A549 treated with GW870086 at 1 μM for 4 hours (cell line): ENCODE measurements around the gene RPS2. TPM values are rescaled to one million over a fixed set of nuclear protein-coding genes. Genes with fewer than 3 reads are reported as not detected.

Source experiments
- total RNA-seq: library from RNA; stranded (reverse); fragments of 200-300 nt; extraction: Qiagen RNA extraction; gene quantifications from 5 replicates; pipeline ENCODE4 v1.2.3, GENCODE V29; 2022; ENCODE audit warnings: low read depth

The RPS2 gene
- 4,023 to 5,272 TPM (median 5,225 TPM) in 5 replicates for total RNA-seq

GRCh38 chr16:1964506-1965395 is at the start of gene RPS2:
TSS of gene RPS2 (minus strand) at chr16:1964826. CDS start at chr16:1964625, 201 bp downstream.

GRCh38 chr16:2009791-2010510 is 45.3 kb upstream of the RPS2 start, which contains the start of gene ZNF598:
TSS of gene ZNF598 (minus strand) at chr16:2009821.

GRCh38 chr16:1989209-1990100 is 24.8 kb upstream of the RPS2 start, which contains the start of gene SYNGR3:
TSS of gene SYNGR3 (plus strand) at chr16:1989970. CDS start at chr16:1990103, 133 bp downstream.

GRCh38 chr16:1983544-1984346 is 19.1 kb upstream of the RPS2 start, which contains the start of gene GFER:
TSS of gene GFER (plus strand) at chr16:1984193. CDS start at chr16:1984219, 26 bp downstream.

GRCh38 chr16:1981398-1981836 is 16.8 kb upstream of the RPS2 start, which contains the start of gene NOXO1:
TSS of gene NOXO1 (minus strand) at chr16:1981469. CDS start at chr16:1981179, 290 bp downstream.

GRCh38 chr16:1971796-1972489 is 7.3 kb upstream of the RPS2 start, which contains the start of gene TBL3:
TSS of gene TBL3 (plus strand) at chr16:1972053. CDS start at chr16:1972165, 112 bp downstream.

GRCh38 chr16:1966460-1966859 is 1.8 kb upstream of the RPS2 start, which contains the start of gene RNF151:
TSS of gene RNF151 (plus strand) at chr16:1966856. CDS start at chr16:1966882, 26 bp downstream.

GRCh38 chr16:1959269-1960039 is 5.2 kb downstream of the RPS2 start, which contains the start of gene NDUFB10:
TSS of gene NDUFB10 (plus strand) at chr16:1959538. CDS start at chr16:1959625, 87 bp downstream.

GRCh38 chr16:1942810-1943726 is 21.6 kb downstream of the RPS2 start, which contains the start of gene MSRB1:
TSS of gene MSRB1 (minus strand) at chr16:1943199. CDS start at chr16:1943156, 43 bp downstream.

GRCh38 chr16:1918351-1919326 is 46.0 kb downstream of the RPS2 start, which contains the start of gene HS3ST6:
TSS of gene HS3ST6 (minus strand) at chr16:1918415. CDS start at chr16:1918323, 92 bp downstream.

Other genes with a start within 250 kb of the RPS2 start
- gene NME3, start 193.3 kb downstream of the RPS2 start, total RNA-seq, result 36.1 to 62.1 TPM (median 56.3 TPM) in 5 replicates
- 6.5 to 12.4 TPM (median 10.3 TPM) in 5 replicates for gene EME2, start 192.0 kb downstream of the RPS2 start, total RNA-seq
- 165 to 272 TPM (median 249 TPM) in 5 replicates for gene MRPS34, start 191.7 kb downstream of the RPS2 start, total RNA-seq
- 14.6 to 24.6 TPM (median 23.2 TPM) in 5 replicates for gene SPSB3, start 182.3 kb downstream of the RPS2 start, total RNA-seq
- gene NUBP2, start 181.9 kb downstream of the RPS2 start, total RNA-seq, result 59.4 to 85.3 TPM (median 79.7 TPM) in 5 replicates
- 0.06 TPM in 1 of 5 replicates, not detected in the others for gene IGFALS, start 171.1 kb downstream of the RPS2 start, total RNA-seq
- gene HAGH, start 138.0 kb downstream of the RPS2 start, total RNA-seq, result 61.5 to 70.0 TPM (median 66.3 TPM) in 5 replicates
- 46.1 to 51.7 TPM (median 46.8 TPM) in 5 replicates for gene FAHD1, start 137.6 kb downstream of the RPS2 start, total RNA-seq
- gene MEIOB, start 92.7 kb downstream of the RPS2 start, total RNA-seq, result 1.2 to 2.1 TPM (median 1.5 TPM) in 5 replicates
- 1.4 to 2.7 TPM (median 2.2 TPM) in 5 replicates for gene HS3ST6, start 46.4 kb downstream of the RPS2 start, total RNA-seq
- 33.4 to 43.1 TPM (median 40.4 TPM) in 5 replicates for gene MSRB1, start 21.6 kb downstream of the RPS2 start, total RNA-seq
- 0.13 to 0.21 TPM in 2 of 5 replicates, not detected in the others for gene RPL3L, start 10.1 kb downstream of the RPS2 start, total RNA-seq
- 238 to 320 TPM (median 255 TPM) in 5 replicates for gene NDUFB10, start 5.3 kb downstream of the RPS2 start, total RNA-seq
- gene RNF151, start 2.0 kb upstream of the RPS2 start, total RNA-seq, result not detected in 5 replicates
- 28.5 to 41.0 TPM (median 37.8 TPM) in 5 replicates for gene TBL3, start 7.2 kb upstream of the RPS2 start, total RNA-seq
- gene NOXO1, start 16.6 kb upstream of the RPS2 start, total RNA-seq, result 0.25 to 0.58 TPM (median 0.37 TPM) in 3 of 5 replicates, not detected in the others
- 21.9 to 49.2 TPM (median 39.8 TPM) in 5 replicates for gene GFER, start 19.4 kb upstream of the RPS2 start, total RNA-seq
- 5.5 to 8.3 TPM (median 8.1 TPM) in 5 replicates for gene SYNGR3, start 25.1 kb upstream of the RPS2 start, total RNA-seq
- gene ZNF598, start 45.0 kb upstream of the RPS2 start, total RNA-seq, result 43.7 to 60.1 TPM (median 56.5 TPM) in 5 replicates
- gene NPW, start 55.0 kb upstream of the RPS2 start, total RNA-seq, result 0.44 to 1.7 TPM (median 0.85 TPM) in 5 replicates
- gene NHERF2, start 62.1 kb upstream of the RPS2 start, total RNA-seq, result 48.2 to 73.8 TPM (median 68.4 TPM) in 5 replicates
- gene NTHL1, start 83.0 kb upstream of the RPS2 start, total RNA-seq, result 37.9 to 51.7 TPM (median 44.3 TPM) in 5 replicates
- gene TSC2, start 83.2 kb upstream of the RPS2 start, total RNA-seq, result 30.8 to 44.5 TPM (median 43.0 TPM) in 5 replicates
- gene PKD1, start 171.1 kb upstream of the RPS2 start, total RNA-seq, result 36.9 to 55.8 TPM (median 48.0 TPM) in 5 replicates
- 2.4 to 4.9 TPM (median 2.9 TPM) in 5 replicates for gene RAB26, start 183.8 kb upstream of the RPS2 start, total RNA-seq
- 37.1 to 58.7 TPM (median 50.7 TPM) in 5 replicates for gene TRAF7, start 191.0 kb upstream of the RPS2 start, total RNA-seq
- 0.35 to 0.55 TPM (median 0.45 TPM) in 5 replicates for gene CASKIN1, start 231.8 kb upstream of the RPS2 start, total RNA-seq
- 38.1 to 52.1 TPM (median 49.1 TPM) in 5 replicates for gene MLST8, start 240.6 kb upstream of the RPS2 start, total RNA-seq
- 3.6 to 6.2 TPM (median 5.0 TPM) in 5 replicates for gene BRICD5, start 246.0 kb upstream of the RPS2 start, total RNA-seq